ENCODE results near the gene MYO18B.

Gene MYO18B

DNA sequence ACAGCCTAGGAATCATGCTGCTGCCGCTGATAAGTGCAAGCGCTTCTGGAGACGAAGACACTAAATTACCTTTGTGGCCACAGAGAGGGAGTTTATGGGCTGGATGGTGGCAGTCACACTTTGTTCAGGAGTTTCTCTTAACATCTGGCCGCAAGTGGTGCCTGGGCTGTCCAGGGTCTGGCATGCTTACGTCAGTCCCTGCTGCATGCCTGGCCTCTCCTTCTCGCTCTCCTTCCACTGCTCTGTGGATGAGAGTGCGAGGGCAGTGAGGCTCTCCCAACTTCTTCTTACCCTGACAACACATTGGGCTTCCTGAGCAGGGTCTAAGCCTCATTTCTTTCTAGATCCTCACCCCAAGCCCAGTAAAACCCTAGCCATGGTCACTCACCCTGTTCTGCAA lies 266.6 kb downstream of the MYO18B start:
- no peak for ATAC-seq

DNA sequence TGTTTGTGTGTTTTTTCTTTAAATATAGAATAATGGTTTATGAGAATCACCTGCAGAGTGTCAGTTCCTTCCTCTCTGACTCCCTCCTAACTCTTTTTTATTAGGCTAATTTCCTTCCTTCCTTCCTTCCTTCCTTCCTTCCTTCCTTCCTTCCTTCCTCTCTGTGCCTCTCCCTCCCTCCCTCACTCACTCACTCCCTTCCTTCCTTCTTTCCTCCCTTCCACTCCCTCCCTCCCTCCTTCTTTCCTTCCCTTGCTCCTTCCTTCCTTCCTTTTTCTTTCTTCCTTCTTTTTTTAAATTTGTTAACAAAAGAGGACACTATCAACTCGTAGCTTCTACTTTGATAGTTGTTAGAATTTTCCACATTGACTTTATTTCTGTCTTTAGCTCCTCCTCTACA lies 274.9 kb downstream of the MYO18B start:
- ATAC-seq, result no peak
- no peak for TF ChIP-seq ZC3H10 (CRISPR knock-in tag; IDR thresholded peaks at IDR 0.05)
- no peak for TF ChIP-seq SNAI2 (CRISPR knock-in tag; IDR thresholded peaks at IDR 0.05)
- no peak for TF ChIP-seq ZFP3 (CRISPR knock-in tag; IDR thresholded peaks at IDR 0.05)
- TF ChIP-seq ZNF70 (CRISPR knock-in tag; IDR thresholded peaks at IDR 0.05), result no peak
- TF ChIP-seq, protein P1, sequence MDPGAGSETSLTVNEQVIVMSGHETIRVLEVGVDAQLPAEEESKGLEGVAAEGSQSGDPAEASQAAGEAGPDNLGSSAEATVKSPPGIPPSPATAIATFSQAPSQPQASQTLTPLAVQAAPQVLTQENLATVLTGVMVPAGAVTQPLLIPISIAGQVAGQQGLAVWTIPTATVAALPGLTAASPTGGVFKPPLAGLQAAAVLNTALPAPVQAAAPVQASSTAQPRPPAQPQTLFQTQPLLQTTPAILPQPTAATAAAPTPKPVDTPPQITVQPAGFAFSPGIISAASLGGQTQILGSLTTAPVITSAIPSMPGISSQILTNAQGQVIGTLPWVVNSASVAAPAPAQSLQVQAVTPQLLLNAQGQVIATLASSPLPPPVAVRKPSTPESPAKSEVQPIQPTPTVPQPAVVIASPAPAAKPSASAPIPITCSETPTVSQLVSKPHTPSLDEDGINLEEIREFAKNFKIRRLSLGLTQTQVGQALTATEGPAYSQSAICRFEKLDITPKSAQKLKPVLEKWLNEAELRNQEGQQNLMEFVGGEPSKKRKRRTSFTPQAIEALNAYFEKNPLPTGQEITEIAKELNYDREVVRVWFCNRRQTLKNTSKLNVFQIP (CRISPR knock-in tag; IDR thresholded peaks at IDR 0.05; ENCODE audit: borderline replicate concordance, low read depth), result no peak
- TF ChIP-seq CSRNP3 (CRISPR knock-in tag; IDR thresholded peaks at IDR 0.05), result no peak
- no peak for TF ChIP-seq ZFP30 (CRISPR knock-in tag; IDR thresholded peaks at IDR 0.05)
- no peak for TF ChIP-seq GLIS3 (CRISPR knock-in tag; IDR thresholded peaks at IDR 0.05)
- TF ChIP-seq TCF4 (CRISPR knock-in tag; IDR thresholded peaks at IDR 0.05; ENCODE audit: borderline replicate concordance), result no peak
- TF ChIP-seq ARNTL (CRISPR knock-in tag; IDR thresholded peaks at IDR 0.05; ENCODE audit: borderline replicate concordance, low read depth), result no peak
- no peak for TF ChIP-seq TOX (CRISPR knock-in tag; IDR thresholded peaks at IDR 0.05; ENCODE audit: borderline replicate concordance)
- no peak for TF ChIP-seq ISL1 (CRISPR knock-in tag; IDR thresholded peaks at IDR 0.05)
- TF ChIP-seq BACH2 (CRISPR knock-in tag; IDR thresholded peaks at IDR 0.05; ENCODE audit: borderline replicate concordance), result no peak
- no peak for TF ChIP-seq RARB (CRISPR knock-in tag; IDR thresholded peaks at IDR 0.05)
- no peak for TF ChIP-seq OSR1 (CRISPR knock-in tag; IDR thresholded peaks at IDR 0.05)
- no peak for TF ChIP-seq PPARA (CRISPR knock-in tag; IDR thresholded peaks at IDR 0.05; ENCODE audit: borderline replicate concordance)
- no peak for TF ChIP-seq CREB5 (CRISPR knock-in tag; IDR thresholded peaks at IDR 0.05; ENCODE audit: low read depth)
- TF ChIP-seq ESRRG (CRISPR knock-in tag; IDR thresholded peaks at IDR 0.05), result no peak
- TF ChIP-seq, protein P2, sequence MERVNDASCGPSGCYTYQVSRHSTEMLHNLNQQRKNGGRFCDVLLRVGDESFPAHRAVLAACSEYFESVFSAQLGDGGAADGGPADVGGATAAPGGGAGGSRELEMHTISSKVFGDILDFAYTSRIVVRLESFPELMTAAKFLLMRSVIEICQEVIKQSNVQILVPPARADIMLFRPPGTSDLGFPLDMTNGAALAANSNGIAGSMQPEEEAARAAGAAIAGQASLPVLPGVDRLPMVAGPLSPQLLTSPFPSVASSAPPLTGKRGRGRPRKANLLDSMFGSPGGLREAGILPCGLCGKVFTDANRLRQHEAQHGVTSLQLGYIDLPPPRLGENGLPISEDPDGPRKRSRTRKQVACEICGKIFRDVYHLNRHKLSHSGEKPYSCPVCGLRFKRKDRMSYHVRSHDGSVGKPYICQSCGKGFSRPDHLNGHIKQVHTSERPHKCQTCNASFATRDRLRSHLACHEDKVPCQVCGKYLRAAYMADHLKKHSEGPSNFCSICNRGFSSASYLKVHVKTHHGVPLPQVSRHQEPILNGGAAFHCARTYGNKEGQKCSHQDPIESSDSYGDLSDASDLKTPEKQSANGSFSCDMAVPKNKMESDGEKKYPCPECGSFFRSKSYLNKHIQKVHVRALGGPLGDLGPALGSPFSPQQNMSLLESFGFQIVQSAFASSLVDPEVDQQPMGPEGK (CRISPR knock-in tag; IDR thresholded peaks at IDR 0.05; ENCODE audit: borderline replicate concordance), result no peak

More for the DNA sequence above, 266.6 kb downstream of the MYO18B start:
- TF ChIP-seq OSR1 (CRISPR knock-in tag; IDR thresholded peaks at IDR 0.05) (no peak), TSHZ2 (CRISPR knock-in tag; IDR thresholded peaks at IDR 0.05) (no peak), TCF4 (CRISPR knock-in tag; IDR thresholded peaks at IDR 0.05; ENCODE audit: borderline replicate concordance) (no peak), ZNF8 (CRISPR knock-in tag; IDR thresholded peaks at IDR 0.05) (no peak), GLIS3 (CRISPR knock-in tag; IDR thresholded peaks at IDR 0.05) (no peak), TOX (CRISPR knock-in tag; IDR thresholded peaks at IDR 0.05; ENCODE audit: borderline replicate concordance) (no peak), ISL1 (CRISPR knock-in tag; IDR thresholded peaks at IDR 0.05) (no peak), ZC3H10 (CRISPR knock-in tag; IDR thresholded peaks at IDR 0.05) (no peak), SNAI2 (CRISPR knock-in tag; IDR thresholded peaks at IDR 0.05) (no peak)
- TF ChIP-seq, protein P2 (CRISPR knock-in tag; IDR thresholded peaks at IDR 0.05; ENCODE audit: borderline replicate concordance), result no peak
